Measurements from ENCODE around the gene HEXD. TPM values are rescaled to one million over a fixed set of nuclear protein-coding genes. Genes with fewer than 3 reads are reported as not detected.

The HEXD gene
- polyA plus RNA-seq, 3 donors: 8.9 to 61.5 (median 12.7) TPM

- 100% methylated on average over 3 of the region's 13 CpGs for WGBS (ENCODE audit: insufficient coverage)
These were observed 27.2 kb upstream of the HEXD start for GRCh38 chr17:82390860-82391435.

GRCh38 chr17:82391496-82392066 lies 26.6 kb upstream of the HEXD start:
- intact Hi-C loops (cut with micrococcal nuclease): no loop called here
- no peak overlapping the region for H3K4me3 Mint-ChIP-seq
- Histone ChIP-seq H3K27ac (ENCODE audit: low read depth in 1 of 2, low read length in 2 of 2) (no peak overlapping the region), H3K9me3 (replicated peaks in 1 of 2; ENCODE audit: control insufficient read depth in 1 of 2, insufficient read depth in 1 of 2, low read length in 2 of 2) (no peaks in the 10 kb centered on the region), H4K20me1 (ENCODE audit: insufficient read depth, low read length) (no peaks in the 10 kb centered on the region), H3K4me2 (replicated peaks; ENCODE audit: extremely low read depth, low read length, poor library complexity, severe bottlenecking) (no peak overlapping the region), H3K79me2 (ENCODE audit: insufficient read depth, low read length) (no peaks in the 10 kb centered on the region), H2AFZ (ENCODE audit: insufficient read depth, low read depth, low read length, poor library complexity, severe bottlenecking) (no peak overlapping the region), H3K4me3 (replicated peaks in 1 of 3; ENCODE audit: low read depth in 2 of 3, low read length in 3 of 3) (no peak overlapping the region), H3K4me1 (ENCODE audit: control insufficient read depth in 1 of 2, insufficient read depth in 2 of 2, low read length in 2 of 2) (peaks cover 10 to 11% of the 10 kb centered on the region in 2 donors), H3K36me3 (replicated peaks in 1 of 2; ENCODE audit: control insufficient read depth in 1 of 2, insufficient read depth in 2 of 2, low read length in 2 of 2) (peaks cover 0 to 20% of the 10 kb centered on the region in 2 donors), H3K9ac (ENCODE audit: insufficient read depth, low read length, poor library complexity, severe bottlenecking) (no peak overlapping the region), H3K27me3 (ENCODE audit: control insufficient read depth in 2 of 2, insufficient read depth in 2 of 2, low read length in 2 of 2) (peaks cover 0 to 7% of the 10 kb centered on the region in 2 donors)
- WGBS (ENCODE audit: insufficient coverage): 97% methylated on average over 23 of the region's 23 CpGs
- peaks cover 14% of the 10 kb centered on the region for H3K4me1 Mint-ChIP-seq
- TF ChIP-seq CTCF (IDR thresholded peaks at IDR 0.05): no peak
- H3K27me3 Mint-ChIP-seq (ENCODE audit: low read depth in 3 of 3): peaks cover 9 to 16% (median 15%) of the 10 kb centered on the region in 3 donors
- peaks cover 26 to 39% of the 10 kb centered on the region in 2 donors for H3K36me3 Mint-ChIP-seq
- no peak for DNase-seq
- no peak overlapping the region for H3K27ac Mint-ChIP-seq
- H3K9me3 Mint-ChIP-seq: peaks cover 0 to 6% (median 0%) of the 10 kb centered on the region in 7 donors

More at GRCh38 chr17:82390860-82391435, 27.2 kb upstream of the HEXD start:
- peaks cover 9 to 22% (median 21%) of the 10 kb centered on the region in 3 donors for H3K27me3 Mint-ChIP-seq (ENCODE audit: low read depth in 3 of 3)
- H3K4me3 Mint-ChIP-seq: no peak overlapping the region
- no peak overlapping the region for H2AFZ ChIP-seq (ENCODE audit: insufficient read depth, low read depth, low read length, poor library complexity, severe bottlenecking)
- H3K36me3 ChIP-seq (replicated peaks in 1 of 2; ENCODE audit: control insufficient read depth in 1 of 2, insufficient read depth in 2 of 2, low read length in 2 of 2): peaks cover 0 to 20% of the 10 kb centered on the region in 2 donors
- H3K9ac ChIP-seq (ENCODE audit: insufficient read depth, low read length, poor library complexity, severe bottlenecking): no peak overlapping the region
- H3K9me3 ChIP-seq (replicated peaks in 1 of 2; ENCODE audit: control insufficient read depth in 1 of 2, insufficient read depth in 1 of 2, low read length in 2 of 2): no peaks in the 10 kb centered on the region
- intact Hi-C loops (cut with micrococcal nuclease): no loop called here
- H3K4me1 Mint-ChIP-seq: peaks cover 14% of the 10 kb centered on the region
- peaks cover 10 to 11% of the 10 kb centered on the region in 2 donors for H3K4me1 ChIP-seq (ENCODE audit: control insufficient read depth in 1 of 2, insufficient read depth in 2 of 2, low read length in 2 of 2)
- no peak overlapping the region for H3K27ac ChIP-seq (ENCODE audit: low read depth in 1 of 2, low read length in 2 of 2)
- H3K9me3 Mint-ChIP-seq: peaks cover 0 to 6% (median 0%) of the 10 kb centered on the region in 7 donors
- H3K79me2 ChIP-seq (ENCODE audit: insufficient read depth, low read length): no peaks in the 10 kb centered on the region
- no peak overlapping the region for H3K4me3 ChIP-seq (replicated peaks in 1 of 3; ENCODE audit: low read depth in 2 of 3, low read length in 3 of 3)
- no peaks in the 10 kb centered on the region for H4K20me1 ChIP-seq (ENCODE audit: insufficient read depth, low read length)
- peaks cover 0 to 13% of the 10 kb centered on the region in 2 donors for H3K27me3 ChIP-seq (ENCODE audit: control insufficient read depth in 2 of 2, insufficient read depth in 2 of 2, low read length in 2 of 2)
- H3K4me2 ChIP-seq (replicated peaks; ENCODE audit: extremely low read depth, low read length, poor library complexity, severe bottlenecking): no peak overlapping the region
- H3K27ac Mint-ChIP-seq: no peak overlapping the region
- no peak for TF ChIP-seq CTCF (IDR thresholded peaks at IDR 0.05)
- no peak for DNase-seq
- peaks cover 26 to 39% of the 10 kb centered on the region in 2 donors for H3K36me3 Mint-ChIP-seq
